ENCODE results near the gene SEC31B. TPM values are rescaled to one million over a fixed set of nuclear protein-coding genes. Genes with fewer than 3 reads are reported as not detected.

Gene SEC31B, protein sequence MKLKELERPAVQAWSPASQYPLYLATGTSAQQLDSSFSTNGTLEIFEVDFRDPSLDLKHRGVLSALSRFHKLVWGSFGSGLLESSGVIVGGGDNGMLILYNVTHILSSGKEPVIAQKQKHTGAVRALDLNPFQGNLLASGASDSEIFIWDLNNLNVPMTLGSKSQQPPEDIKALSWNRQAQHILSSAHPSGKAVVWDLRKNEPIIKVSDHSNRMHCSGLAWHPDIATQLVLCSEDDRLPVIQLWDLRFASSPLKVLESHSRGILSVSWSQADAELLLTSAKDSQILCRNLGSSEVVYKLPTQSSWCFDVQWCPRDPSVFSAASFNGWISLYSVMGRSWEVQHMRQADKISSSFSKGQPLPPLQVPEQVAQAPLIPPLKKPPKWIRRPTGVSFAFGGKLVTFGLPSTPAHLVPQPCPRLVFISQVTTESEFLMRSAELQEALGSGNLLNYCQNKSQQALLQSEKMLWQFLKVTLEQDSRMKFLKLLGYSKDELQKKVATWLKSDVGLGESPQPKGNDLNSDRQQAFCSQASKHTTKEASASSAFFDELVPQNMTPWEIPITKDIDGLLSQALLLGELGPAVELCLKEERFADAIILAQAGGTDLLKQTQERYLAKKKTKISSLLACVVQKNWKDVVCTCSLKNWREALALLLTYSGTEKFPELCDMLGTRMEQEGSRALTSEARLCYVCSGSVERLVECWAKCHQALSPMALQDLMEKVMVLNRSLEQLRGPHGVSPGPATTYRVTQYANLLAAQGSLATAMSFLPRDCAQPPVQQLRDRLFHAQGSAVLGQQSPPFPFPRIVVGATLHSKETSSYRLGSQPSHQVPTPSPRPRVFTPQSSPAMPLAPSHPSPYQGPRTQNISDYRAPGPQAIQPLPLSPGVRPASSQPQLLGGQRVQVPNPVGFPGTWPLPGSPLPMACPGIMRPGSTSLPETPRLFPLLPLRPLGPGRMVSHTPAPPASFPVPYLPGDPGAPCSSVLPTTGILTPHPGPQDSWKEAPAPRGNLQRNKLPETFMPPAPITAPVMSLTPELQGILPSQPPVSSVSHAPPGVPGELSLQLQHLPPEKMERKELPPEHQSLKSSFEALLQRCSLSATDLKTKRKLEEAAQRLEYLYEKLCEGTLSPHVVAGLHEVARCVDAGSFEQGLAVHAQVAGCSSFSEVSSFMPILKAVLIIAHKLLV
- 10 to 100 TPM in 1 of 2 donors, 1 to 10 TPM in 1; 6.3 to 13.2 TPM for total RNA-seq

DNA sequence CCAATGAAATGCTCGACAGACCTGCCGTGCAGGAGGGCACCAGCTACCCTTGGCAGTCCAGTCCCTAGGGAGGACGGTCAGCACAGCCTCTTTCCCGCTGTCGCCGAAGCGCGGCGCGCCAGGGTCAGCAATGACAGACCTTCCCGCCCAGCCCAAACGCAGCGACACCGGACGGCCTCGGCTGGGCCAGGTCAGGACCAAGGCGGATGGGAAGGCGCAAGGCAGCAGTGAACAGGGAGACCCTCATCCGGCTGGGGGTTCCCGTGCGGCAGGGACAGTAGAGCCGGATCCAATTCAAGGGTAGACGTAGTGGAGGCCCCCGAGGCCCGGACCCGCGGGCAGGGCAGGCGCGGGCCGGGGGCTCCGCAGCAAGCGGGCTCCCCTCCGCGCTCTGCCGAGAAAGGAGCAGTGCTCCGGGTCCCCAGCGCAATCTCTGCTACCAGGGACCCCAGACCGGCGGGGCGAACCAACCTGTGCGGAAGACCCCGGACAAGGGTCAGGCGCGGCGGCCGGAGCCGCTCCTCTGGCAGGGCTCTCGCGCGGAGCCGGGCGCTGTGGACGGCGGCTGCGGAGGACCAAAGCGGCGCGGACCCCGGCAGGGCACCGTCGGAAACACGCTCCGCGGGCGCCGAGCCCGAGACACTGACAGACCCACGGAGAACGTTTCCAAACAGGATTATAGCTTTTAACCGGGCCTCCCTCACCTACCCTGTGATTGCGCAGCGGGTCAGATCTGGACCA is at the start of gene SEC31B:
Gene SEC31B, minus strand, starts transcription at position 551 of the 741 bp plus-strand sequence. CDS start 2,909 bp downstream, outside the sequence.
- H3K4me3 ChIP-seq, result peak within 1 kb of the TSS; percentile 37
- intact Hi-C loops (cut with DNase I), result loop anchor here (5.0 kb wide), 2 partner anchors 82 to 177 kb away; no protein-coding TSS in a partner anchor
- TF ChIP-seq, protein P1, sequence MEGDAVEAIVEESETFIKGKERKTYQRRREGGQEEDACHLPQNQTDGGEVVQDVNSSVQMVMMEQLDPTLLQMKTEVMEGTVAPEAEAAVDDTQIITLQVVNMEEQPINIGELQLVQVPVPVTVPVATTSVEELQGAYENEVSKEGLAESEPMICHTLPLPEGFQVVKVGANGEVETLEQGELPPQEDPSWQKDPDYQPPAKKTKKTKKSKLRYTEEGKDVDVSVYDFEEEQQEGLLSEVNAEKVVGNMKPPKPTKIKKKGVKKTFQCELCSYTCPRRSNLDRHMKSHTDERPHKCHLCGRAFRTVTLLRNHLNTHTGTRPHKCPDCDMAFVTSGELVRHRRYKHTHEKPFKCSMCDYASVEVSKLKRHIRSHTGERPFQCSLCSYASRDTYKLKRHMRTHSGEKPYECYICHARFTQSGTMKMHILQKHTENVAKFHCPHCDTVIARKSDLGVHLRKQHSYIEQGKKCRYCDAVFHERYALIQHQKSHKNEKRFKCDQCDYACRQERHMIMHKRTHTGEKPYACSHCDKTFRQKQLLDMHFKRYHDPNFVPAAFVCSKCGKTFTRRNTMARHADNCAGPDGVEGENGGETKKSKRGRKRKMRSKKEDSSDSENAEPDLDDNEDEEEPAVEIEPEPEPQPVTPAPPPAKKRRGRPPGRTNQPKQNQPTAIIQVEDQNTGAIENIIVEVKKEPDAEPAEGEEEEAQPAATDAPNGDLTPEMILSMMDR (IDR thresholded peaks at IDR 0.05), result no peak
- H3K27me3 ChIP-seq, result peaks cover 3% of the 10 kb centered on the region
- H3K36me3 ChIP-seq, result peaks cover 4% of the 10 kb centered on the region
- peak; percentile 30 for DNase-seq
- no peaks in the 10 kb centered on the region for H3K9me3 ChIP-seq
- H3K9ac ChIP-seq (ENCODE audit: low read depth in 2 of 2, low read length in 2 of 2), result peak within 1 kb of the TSS; percentile 26 to 43
- H3K4me1 ChIP-seq, result no peaks in the 10 kb centered on the region
- H3K27ac ChIP-seq, result no peak within 1 kb of the TSS

DNA sequence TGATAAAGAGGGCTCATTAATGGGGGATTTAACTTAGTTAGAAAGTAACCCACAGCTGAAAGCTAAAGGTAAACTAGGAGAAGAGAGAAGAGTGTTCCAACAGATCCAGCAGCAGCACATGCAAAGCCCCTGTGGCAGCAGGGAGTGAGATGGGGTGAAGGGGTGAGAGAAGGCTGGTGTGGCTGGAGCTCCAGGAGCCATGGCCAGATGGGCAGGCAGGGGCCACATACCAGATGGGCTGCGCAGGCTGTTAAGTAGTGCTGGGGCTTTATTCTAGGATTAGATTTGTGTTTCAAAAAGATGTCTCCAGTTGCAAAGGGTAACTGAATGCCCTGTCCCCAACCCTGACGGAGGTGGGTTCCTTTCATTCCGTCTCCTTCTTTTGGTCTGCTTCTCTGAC is 49.3 kb upstream of the SEC31B start:
- H3K27me3 ChIP-seq, result peaks cover 4% of the 10 kb centered on the region
- no peaks in the 10 kb centered on the region for H3K36me3 ChIP-seq
- no peak for DNase-seq
- no peak overlapping the region for H3K27ac ChIP-seq
- H3K4me1 ChIP-seq, result no peaks in the 10 kb centered on the region
- H3K9ac ChIP-seq (ENCODE audit: low read depth in 2 of 2, low read length in 2 of 2), result no peak overlapping the region
- intact Hi-C loops (cut with DNase I), result no loop called here
- no peak overlapping the region for H3K4me3 ChIP-seq
- H3K9me3 ChIP-seq, result no peaks in the 10 kb centered on the region
- TF ChIP-seq, protein P1 (IDR thresholded peaks at IDR 0.05), result no peak

DNA sequence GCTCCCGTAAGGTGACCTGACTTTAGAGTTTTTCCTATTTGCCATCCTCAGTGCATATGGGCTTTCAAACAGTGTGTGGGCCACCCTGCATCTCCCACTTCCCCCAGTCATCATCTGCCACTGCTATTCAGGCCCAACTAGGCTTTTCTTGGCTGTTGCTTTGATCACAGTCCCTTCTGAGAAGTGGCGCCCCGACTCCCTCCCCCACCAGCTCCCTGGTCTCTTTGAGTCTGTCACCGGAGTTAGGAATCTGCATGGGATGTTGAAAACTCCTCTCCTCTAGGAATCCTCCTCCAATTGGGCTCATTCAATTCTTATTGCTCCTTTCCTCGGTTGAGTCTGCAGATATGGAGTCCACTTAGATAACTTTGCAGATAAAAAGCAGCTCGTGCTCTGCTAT is 48.2 kb upstream of the SEC31B start:
- intact Hi-C loops (cut with DNase I), result no loop called here
- no peak overlapping the region for H3K27ac ChIP-seq
- TF ChIP-seq, protein P1 (IDR thresholded peaks at IDR 0.05), result no peak
- no peaks in the 10 kb centered on the region for H3K36me3 ChIP-seq
- H3K9me3 ChIP-seq, result no peaks in the 10 kb centered on the region
- DNase-seq, result no peak
- H3K4me3 ChIP-seq, result no peak overlapping the region
- H3K4me1 ChIP-seq, result no peaks in the 10 kb centered on the region
- no peak overlapping the region for H3K9ac ChIP-seq (ENCODE audit: low read depth in 2 of 2, low read length in 2 of 2)
- peaks cover 6% of the 10 kb centered on the region for H3K27me3 ChIP-seq

DNA sequence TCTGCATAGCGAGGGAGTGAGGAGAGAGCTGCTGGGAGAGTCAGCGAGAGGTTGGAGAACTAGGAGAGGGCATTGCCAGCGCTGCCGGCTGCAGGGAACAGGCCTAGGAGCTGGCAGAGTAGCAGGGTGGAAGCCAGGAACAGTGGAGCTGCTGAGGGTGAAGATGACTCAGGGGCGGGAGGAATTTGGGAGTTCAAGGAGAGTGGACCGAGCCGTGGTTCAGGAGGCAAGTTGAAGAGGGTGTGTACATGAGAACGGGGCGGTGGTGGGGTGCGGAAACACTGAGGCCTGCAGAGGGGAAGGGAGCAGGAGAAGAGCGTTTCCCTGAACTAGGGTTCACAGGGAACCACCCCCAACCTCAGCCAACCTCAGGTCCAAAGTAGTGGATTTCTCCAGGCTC is 47.6 kb upstream of the SEC31B start:
- no peaks in the 10 kb centered on the region for H3K36me3 ChIP-seq
- DNase-seq, result no peak
- TF ChIP-seq, protein P1 (IDR thresholded peaks at IDR 0.05), result no peak
- H3K9ac ChIP-seq (ENCODE audit: low read depth in 2 of 2, low read length in 2 of 2), result no peak overlapping the region
- intact Hi-C loops (cut with DNase I), result no loop called here
- peaks cover 1% of the 10 kb centered on the region for H3K4me1 ChIP-seq
- H3K4me3 ChIP-seq, result no peak overlapping the region
- no peaks in the 10 kb centered on the region for H3K9me3 ChIP-seq
- H3K27me3 ChIP-seq, result peaks cover 11% of the 10 kb centered on the region
- H3K27ac ChIP-seq, result no peak overlapping the region

Measured in colonic mucosa (tissue), 4 donors.